Measurements from ENCODE around the gene FSTL1.
A peak's percentile ranks its signal among the peaks of the same experiment; 100 is the strongest.

Gene FSTL1

DNA sequence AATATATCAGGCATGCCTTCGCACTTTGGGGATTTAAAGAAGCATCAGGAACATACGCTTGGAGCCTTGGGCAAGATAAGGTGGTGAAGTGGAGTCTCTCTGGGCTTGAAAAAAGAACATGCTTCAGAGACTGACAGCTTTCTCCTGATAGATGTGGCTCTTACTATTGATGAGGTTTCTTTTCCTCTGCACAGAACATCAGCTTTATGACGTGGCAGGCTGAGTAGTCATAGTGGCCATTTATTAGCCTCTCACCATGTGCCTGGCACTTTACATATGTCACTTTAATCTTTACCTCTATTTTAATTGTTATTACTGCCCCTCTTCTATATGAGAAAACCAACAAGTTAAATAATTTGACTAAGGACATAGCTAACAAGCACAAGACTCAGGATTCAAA, 82.6 kb downstream of the FSTL1 start:
- no peaks in the 10 kb centered on the region for H3K4me1 ChIP-seq (ENCODE audit: control insufficient read depth in 2 of 2, insufficient read depth in 2 of 2, low read length in 2 of 2)
- no peaks in the 10 kb centered on the region for H3K36me3 ChIP-seq (ENCODE audit: control insufficient read depth in 2 of 2, insufficient read depth in 2 of 2, low read length in 2 of 2)

DNA sequence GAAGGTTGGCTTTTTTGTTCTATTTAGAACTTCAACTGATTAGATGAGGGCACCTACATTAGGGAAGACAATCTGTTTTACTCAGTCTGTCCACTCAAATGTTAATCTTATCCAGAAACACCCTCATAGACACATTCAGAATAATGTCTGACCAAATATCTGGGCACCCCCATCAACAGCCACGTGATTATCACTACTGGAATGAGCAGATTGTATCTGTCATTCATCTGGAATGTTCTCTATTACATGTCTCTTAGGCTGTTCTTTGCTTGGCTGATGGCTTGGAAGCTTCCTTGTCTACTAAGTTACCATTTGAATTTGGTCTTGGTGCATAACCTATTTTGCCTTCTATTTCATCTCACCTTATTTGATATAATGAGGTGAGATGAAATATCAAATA, 86.0 kb downstream of the FSTL1 start:
- no peaks in the 10 kb centered on the region for H3K36me3 ChIP-seq (ENCODE audit: control insufficient read depth in 2 of 2, insufficient read depth in 2 of 2, low read length in 2 of 2)
- H3K27me3 ChIP-seq (ENCODE audit: control insufficient read depth in 2 of 2, insufficient read depth in 2 of 2, low read length in 2 of 2), result no peaks in the 10 kb centered on the region
- H3K9me3 ChIP-seq (ENCODE audit: control insufficient read depth in 2 of 2, low read length in 2 of 2), result no peaks in the 10 kb centered on the region
- no peak overlapping the region for H3K27ac ChIP-seq (ENCODE audit: low read depth in 2 of 2, low read length in 2 of 2)
- H3K4me1 ChIP-seq (ENCODE audit: control insufficient read depth in 2 of 2, insufficient read depth in 2 of 2, low read length in 2 of 2), result no peaks in the 10 kb centered on the region
- no peak overlapping the region for H3K4me3 ChIP-seq (ENCODE audit: low read length in 2 of 2)
- H3K9ac ChIP-seq (ENCODE audit: low read depth in 1 of 2, low read length in 2 of 2), result no peak overlapping the region

More for the DNA sequence above, 82.6 kb downstream of the FSTL1 start:
- H3K27ac ChIP-seq (ENCODE audit: low read depth in 2 of 2, low read length in 2 of 2), result no peak overlapping the region
- H3K9ac ChIP-seq (ENCODE audit: low read depth in 1 of 2, low read length in 2 of 2), result no peak overlapping the region
- H3K4me3 ChIP-seq (ENCODE audit: low read length in 2 of 2), result no peak overlapping the region
- H3K27me3 ChIP-seq (ENCODE audit: control insufficient read depth in 2 of 2, insufficient read depth in 2 of 2, low read length in 2 of 2), result no peaks in the 10 kb centered on the region
- H3K9me3 ChIP-seq (ENCODE audit: control insufficient read depth in 2 of 2, low read length in 2 of 2), result no peaks in the 10 kb centered on the region

DNA sequence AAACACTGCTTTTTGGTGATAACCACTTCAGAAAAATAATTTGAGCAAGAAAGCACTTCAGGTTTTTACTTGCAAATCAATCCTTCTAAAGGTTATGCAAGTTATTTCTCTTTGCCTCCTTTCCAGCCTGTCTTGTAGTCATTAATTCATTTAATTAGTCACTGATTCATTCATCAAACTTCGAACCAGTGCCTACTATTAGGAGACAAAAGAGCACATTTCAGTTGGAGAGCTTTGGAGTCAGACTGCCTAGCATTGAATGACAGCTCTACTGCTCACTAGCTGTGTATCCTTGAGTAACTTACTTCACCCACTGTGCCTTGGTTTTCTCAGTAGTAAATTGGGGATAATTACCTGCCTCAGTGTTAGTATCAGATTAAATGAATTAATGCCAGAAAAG, 86.7 kb downstream of the FSTL1 start:
- Histone ChIP-seq H3K36me3 (ENCODE audit: control insufficient read depth in 2 of 2, insufficient read depth in 2 of 2, low read length in 2 of 2) (no peaks in the 10 kb centered on the region), H3K9ac (ENCODE audit: low read depth in 1 of 2, low read length in 2 of 2) (no peak overlapping the region), H3K4me3 (ENCODE audit: low read length in 2 of 2) (no peak overlapping the region), H3K27ac (ENCODE audit: low read depth in 2 of 2, low read length in 2 of 2) (no peak overlapping the region), H3K9me3 (ENCODE audit: control insufficient read depth in 2 of 2, low read length in 2 of 2) (no peaks in the 10 kb centered on the region), H3K27me3 (ENCODE audit: control insufficient read depth in 2 of 2, insufficient read depth in 2 of 2, low read length in 2 of 2) (no peaks in the 10 kb centered on the region), H3K4me1 (ENCODE audit: control insufficient read depth in 2 of 2, insufficient read depth in 2 of 2, low read length in 2 of 2) (no peaks in the 10 kb centered on the region)

DNA sequence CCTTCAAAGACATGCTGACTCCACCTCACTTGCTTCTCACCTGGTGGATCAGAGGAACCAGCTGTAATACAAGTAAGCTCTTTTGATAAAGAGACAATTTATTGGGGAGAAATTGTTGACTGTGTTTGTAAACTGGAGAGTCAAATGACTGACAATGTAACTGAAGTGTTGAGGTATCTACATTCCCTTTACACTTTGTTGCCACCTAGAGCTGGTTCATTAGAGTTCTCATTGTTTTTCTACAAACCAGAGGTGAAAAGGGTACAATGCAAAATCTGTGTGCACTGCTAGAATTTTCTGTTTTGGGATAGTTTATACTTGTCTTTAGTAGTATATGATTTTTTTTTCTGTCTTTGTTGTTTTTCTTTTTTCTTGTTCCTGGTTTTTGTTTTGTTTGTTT, 93.0 kb downstream of the FSTL1 start:
- H3K9me3 ChIP-seq (ENCODE audit: control insufficient read depth in 2 of 2, low read length in 2 of 2), result no peaks in the 10 kb centered on the region
- H3K4me1 ChIP-seq (ENCODE audit: control insufficient read depth in 2 of 2, insufficient read depth in 2 of 2, low read length in 2 of 2), result no peaks in the 10 kb centered on the region
- no peak overlapping the region for H3K4me3 ChIP-seq (ENCODE audit: low read length in 2 of 2)
- H3K36me3 ChIP-seq (ENCODE audit: control insufficient read depth in 2 of 2, insufficient read depth in 2 of 2, low read length in 2 of 2), result no peaks in the 10 kb centered on the region
- no peak overlapping the region for H3K9ac ChIP-seq (ENCODE audit: low read depth in 1 of 2, low read length in 2 of 2)
- H3K27ac ChIP-seq (ENCODE audit: low read depth in 2 of 2, low read length in 2 of 2), result no peak overlapping the region
- no peaks in the 10 kb centered on the region for H3K27me3 ChIP-seq (ENCODE audit: control insufficient read depth in 2 of 2, insufficient read depth in 2 of 2, low read length in 2 of 2)

DNA sequence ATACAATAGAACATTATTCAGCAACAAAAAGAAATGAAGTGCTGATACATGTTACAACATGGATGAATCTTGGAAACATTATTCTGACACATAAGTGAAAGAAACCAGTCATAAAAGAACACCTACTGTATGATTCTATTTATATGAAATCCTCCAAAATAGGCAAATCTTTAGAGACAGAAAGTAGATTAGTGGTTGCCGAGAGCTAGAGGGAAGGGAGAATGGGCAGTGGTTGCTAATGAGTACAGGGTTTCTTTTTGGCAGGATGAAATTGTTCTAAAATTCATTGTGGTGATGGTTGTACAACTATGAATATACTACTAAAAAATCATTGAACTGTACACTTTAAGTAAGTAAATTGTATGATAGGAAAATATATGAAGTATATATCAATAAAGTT, 95.3 kb downstream of the FSTL1 start:
- Histone ChIP-seq H3K27me3 (ENCODE audit: control insufficient read depth in 2 of 2, insufficient read depth in 2 of 2, low read length in 2 of 2) (no peaks in the 10 kb centered on the region), H3K36me3 (ENCODE audit: control insufficient read depth in 2 of 2, insufficient read depth in 2 of 2, low read length in 2 of 2) (no peaks in the 10 kb centered on the region), H3K9ac (ENCODE audit: low read depth in 1 of 2, low read length in 2 of 2) (no peak overlapping the region), H3K27ac (ENCODE audit: low read depth in 2 of 2, low read length in 2 of 2) (no peak overlapping the region), H3K9me3 (ENCODE audit: control insufficient read depth in 2 of 2, low read length in 2 of 2) (no peaks in the 10 kb centered on the region), H3K4me1 (ENCODE audit: control insufficient read depth in 2 of 2, insufficient read depth in 2 of 2, low read length in 2 of 2) (no peaks in the 10 kb centered on the region), H3K4me3 (ENCODE audit: low read length in 2 of 2) (no peak overlapping the region)

DNA sequence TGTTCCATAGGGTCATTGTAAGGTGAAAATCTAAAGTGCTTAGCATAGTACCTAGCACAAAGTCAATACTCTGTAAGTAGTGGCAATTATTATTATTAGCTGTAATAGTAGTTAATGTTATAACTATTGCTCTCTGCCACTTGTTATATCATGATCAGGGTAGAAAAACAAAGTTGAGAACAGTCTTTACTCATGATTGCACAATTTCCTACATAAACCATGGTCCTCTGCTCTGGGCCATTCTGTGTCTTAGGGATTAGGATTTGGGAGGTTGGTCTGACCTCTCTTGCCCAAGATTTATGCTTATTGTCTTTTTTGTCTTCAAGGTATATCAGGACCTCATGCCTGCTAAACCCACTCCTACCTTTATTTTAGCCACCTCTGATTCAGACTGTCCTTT, 97.3 kb downstream of the FSTL1 start:
- H3K9me3 ChIP-seq (ENCODE audit: control insufficient read depth in 2 of 2, low read length in 2 of 2), result no peaks in the 10 kb centered on the region
- H3K4me1 ChIP-seq (ENCODE audit: control insufficient read depth in 2 of 2, insufficient read depth in 2 of 2, low read length in 2 of 2), result peaks cover 3 to 5% of the 10 kb centered on the region in 2 donors
- H3K36me3 ChIP-seq (ENCODE audit: control insufficient read depth in 2 of 2, insufficient read depth in 2 of 2, low read length in 2 of 2), result no peaks in the 10 kb centered on the region
- H3K4me3 ChIP-seq (ENCODE audit: low read length in 2 of 2), result no peak overlapping the region
- H3K27ac ChIP-seq (ENCODE audit: low read depth in 2 of 2, low read length in 2 of 2), result no peak overlapping the region
- no peaks in the 10 kb centered on the region for H3K27me3 ChIP-seq (ENCODE audit: control insufficient read depth in 2 of 2, insufficient read depth in 2 of 2, low read length in 2 of 2)
- no peak overlapping the region for H3K9ac ChIP-seq (ENCODE audit: low read depth in 1 of 2, low read length in 2 of 2)

GRCh38 chr3:120352017-120352416, 98.8 kb downstream of the FSTL1 start:
- peaks cover 7 to 12% of the 10 kb centered on the region in 2 donors for H3K4me1 ChIP-seq (ENCODE audit: control insufficient read depth in 2 of 2, insufficient read depth in 2 of 2, low read length in 2 of 2)
- no peaks in the 10 kb centered on the region for H3K27me3 ChIP-seq (ENCODE audit: control insufficient read depth in 2 of 2, insufficient read depth in 2 of 2, low read length in 2 of 2)
- no peaks in the 10 kb centered on the region for H3K9me3 ChIP-seq (ENCODE audit: control insufficient read depth in 2 of 2, low read length in 2 of 2)
- H3K27ac ChIP-seq (ENCODE audit: low read depth in 2 of 2, low read length in 2 of 2), result no peak overlapping the region
- H3K4me3 ChIP-seq (ENCODE audit: low read length in 2 of 2), result no peak overlapping the region
- H3K36me3 ChIP-seq (ENCODE audit: control insufficient read depth in 2 of 2, insufficient read depth in 2 of 2, low read length in 2 of 2), result no peaks in the 10 kb centered on the region
- H3K9ac ChIP-seq (ENCODE audit: low read depth in 1 of 2, low read length in 2 of 2), result no peak overlapping the region

GRCh38 chr3:120350401-120350941, 100.3 kb downstream of the FSTL1 start:
- Histone ChIP-seq H3K27me3 (ENCODE audit: control insufficient read depth in 2 of 2, insufficient read depth in 2 of 2, low read length in 2 of 2) (no peaks in the 10 kb centered on the region), H3K27ac (ENCODE audit: low read depth in 2 of 2, low read length in 2 of 2) (peak overlapping the region in 1 of 2 donors; percentile 11), H3K9ac (ENCODE audit: low read depth in 1 of 2, low read length in 2 of 2) (no peak overlapping the region), H3K9me3 (ENCODE audit: control insufficient read depth in 2 of 2, low read length in 2 of 2) (no peaks in the 10 kb centered on the region), H3K4me3 (ENCODE audit: low read length in 2 of 2) (peak overlapping the region in 1 of 2 donors; percentile 88), H3K4me1 (ENCODE audit: control insufficient read depth in 2 of 2, insufficient read depth in 2 of 2, low read length in 2 of 2) (peaks cover 7 to 12% of the 10 kb centered on the region in 2 donors), H3K36me3 (ENCODE audit: control insufficient read depth in 2 of 2, insufficient read depth in 2 of 2, low read length in 2 of 2) (no peaks in the 10 kb centered on the region)

DNA sequence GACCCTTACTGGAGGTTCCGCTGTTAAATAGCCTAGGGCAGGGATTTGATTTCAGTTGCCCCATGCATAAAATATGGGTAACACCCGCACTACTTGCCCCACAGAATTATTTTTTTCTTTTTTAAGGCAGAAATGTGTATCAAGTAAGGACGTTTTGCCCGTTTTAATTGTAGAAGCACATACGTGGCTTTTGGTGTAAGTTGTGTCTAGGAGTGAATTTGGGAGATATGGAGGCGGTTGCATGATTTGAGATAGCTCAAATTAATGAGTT, 101.0 kb downstream of the FSTL1 start:
- H3K27me3 ChIP-seq (ENCODE audit: control insufficient read depth in 2 of 2, insufficient read depth in 2 of 2, low read length in 2 of 2), result no peaks in the 10 kb centered on the region
- peak overlapping the region; percentile 74 to 88 for H3K4me3 ChIP-seq (ENCODE audit: low read length in 2 of 2)
- peak overlapping the region; percentile 88 to 92 for H3K27ac ChIP-seq (ENCODE audit: low read depth in 2 of 2, low read length in 2 of 2)
- peak overlapping the region; percentile 78 to 88 for H3K9ac ChIP-seq (ENCODE audit: low read depth in 1 of 2, low read length in 2 of 2)
- no peaks in the 10 kb centered on the region for H3K36me3 ChIP-seq (ENCODE audit: control insufficient read depth in 2 of 2, insufficient read depth in 2 of 2, low read length in 2 of 2)
- peaks cover 7 to 12% of the 10 kb centered on the region in 2 donors for H3K4me1 ChIP-seq (ENCODE audit: control insufficient read depth in 2 of 2, insufficient read depth in 2 of 2, low read length in 2 of 2)
- no peaks in the 10 kb centered on the region for H3K9me3 ChIP-seq (ENCODE audit: control insufficient read depth in 2 of 2, low read length in 2 of 2)

DNA sequence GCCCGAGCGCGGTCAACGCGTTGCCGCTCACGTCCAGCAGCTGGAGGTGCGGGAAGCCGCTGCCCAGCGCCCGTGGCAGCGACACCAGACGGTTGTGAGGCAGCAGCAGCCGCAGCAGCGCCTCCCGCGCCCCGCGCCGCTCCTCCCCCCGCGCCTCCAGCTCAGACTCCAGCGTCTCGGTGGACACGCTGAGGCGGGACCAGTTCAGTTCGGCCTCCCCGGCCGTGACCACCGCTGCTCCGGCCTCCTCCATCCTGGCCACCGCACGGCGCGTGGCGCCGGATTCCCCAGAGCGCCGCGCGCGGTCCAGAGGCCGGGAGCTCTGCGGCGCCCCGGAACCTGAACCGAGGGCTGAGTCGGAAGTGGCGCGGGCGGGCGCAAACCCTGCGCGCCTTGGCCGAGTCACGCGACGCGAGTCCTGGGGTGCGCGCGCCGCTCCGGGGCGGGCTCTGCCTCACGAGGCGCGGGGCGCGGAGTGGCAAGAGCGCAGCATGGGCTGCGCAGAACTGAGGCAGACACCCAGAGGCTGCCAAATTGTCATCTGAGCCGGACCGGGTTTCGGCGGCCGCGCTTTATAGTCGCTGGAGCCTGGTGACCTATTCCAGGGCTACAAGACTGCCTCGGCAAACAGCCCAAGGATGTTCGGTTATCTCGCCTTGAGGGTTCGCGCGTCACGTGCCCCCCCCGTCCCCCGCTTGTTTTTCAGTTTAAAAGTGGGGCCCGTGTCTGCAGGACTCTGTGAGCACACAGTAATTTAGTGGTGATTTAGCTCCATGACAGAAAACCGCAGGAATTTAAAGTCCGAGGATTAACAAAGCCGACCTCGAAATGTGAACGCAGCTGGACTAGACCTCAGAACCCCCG, 101.6 kb downstream of the FSTL1 start, which contains the start of gene LRRC58:
TSS of gene LRRC58 (minus strand) at position 364 of the 864 bp plus-strand sequence. CDS start at position 253, 111 bp downstream.
- Histone ChIP-seq H3K4me3 (ENCODE audit: low read length in 2 of 2) (peak within 1 kb of the TSS; percentile 74 to 88), H3K27ac (ENCODE audit: low read depth in 2 of 2, low read length in 2 of 2) (peak within 1 kb of the TSS; percentile 88 to 92), H3K36me3 (ENCODE audit: control insufficient read depth in 2 of 2, insufficient read depth in 2 of 2, low read length in 2 of 2) (no peaks in the 10 kb centered on the region), H3K27me3 (ENCODE audit: control insufficient read depth in 2 of 2, insufficient read depth in 2 of 2, low read length in 2 of 2) (no peaks in the 10 kb centered on the region), H3K4me1 (ENCODE audit: control insufficient read depth in 2 of 2, insufficient read depth in 2 of 2, low read length in 2 of 2) (peaks cover 7 to 12% of the 10 kb centered on the region in 2 donors), H3K9ac (ENCODE audit: low read depth in 1 of 2, low read length in 2 of 2) (peak within 1 kb of the TSS; percentile 78 to 88), H3K9me3 (ENCODE audit: control insufficient read depth in 2 of 2, low read length in 2 of 2) (no peaks in the 10 kb centered on the region)
